Chondrocyte (in vitro differentiated cells): ENCODE data around the gene KCNAB3. TPM values are rescaled to one million over a fixed set of nuclear protein-coding genes. Genes with fewer than 3 reads are reported as not detected.
A peak's percentile ranks its signal among the peaks of the same experiment; 100 is the strongest.

Source experiments
- DNase-seq: peaks from one replicate; pipeline ENCODE4 v3.0.0; 2021; ENCODE audit warnings: mixed read lengths, low spot score
- H3K27ac Mint-ChIP-seq: one replicate; pipeline ENCODE4 v1.8.0; 2021; ENCODE audit warnings: mild to moderate bottlenecking, moderate library complexity, mixed read lengths; ENCODE audit not compliant: unreplicated experiment
- H3K27me3 Mint-ChIP-seq: 2 replicates; pipeline ENCODE4 v1.8.0; 2021; ENCODE audit warnings: low read depth, mixed read lengths
- H3K36me3 Mint-ChIP-seq: 2 replicates; pipeline ENCODE4 v1.8.0; 2021; ENCODE audit warnings: low read depth, mixed read lengths
- H3K4me1 Mint-ChIP-seq: 2 replicates; pipeline ENCODE4 v1.8.0; 2021; ENCODE audit warnings: low read depth, mild to moderate bottlenecking, mixed read lengths
- H3K4me3 Mint-ChIP-seq: one replicate; pipeline ENCODE4 v1.8.0; 2021; ENCODE audit warnings: mild to moderate bottlenecking, moderate library complexity, mixed read lengths; ENCODE audit not compliant: unreplicated experiment
- H3K9me3 Mint-ChIP-seq: 2 replicates; pipeline ENCODE4 v1.8.0; 2021; ENCODE audit warnings: low read depth, mixed read lengths
- CTCF ChIP-seq: fragments of 200-600 bp; sonication (generic); IDR thresholded peaks from 2 replicates; pipeline ENCODE4 v1.5.0; 2021; ENCODE audit warnings: antibody characterized with exemption, mild to moderate bottlenecking, moderate library complexity
- total RNA-seq: library from RNA; stranded (reverse); gene quantifications from 3 replicates; pipeline ENCODE4 v1.2.1, GENCODE V29; 2021

The KCNAB3 gene
- total RNA-seq, 1 donor from 2014 or later, result 2.3 TPM

- peak overlapping the region; percentile 27 for H3K27ac Mint-ChIP-seq
- no peak overlapping the region for H3K4me3 Mint-ChIP-seq
- no peaks in the 10 kb centered on the region for H3K27me3 Mint-ChIP-seq
- H3K4me1 Mint-ChIP-seq, result no peaks in the 10 kb centered on the region
- no peak for DNase-seq
- H3K9me3 Mint-ChIP-seq, result no peaks in the 10 kb centered on the region
- no peak for TF ChIP-seq CTCF
- peaks cover 70% of the 10 kb centered on the region for H3K36me3 Mint-ChIP-seq
These were observed 26.2 kb downstream of the KCNAB3 start for GRCh38 chr17:7903154-7904103.

- no peaks in the 10 kb centered on the region for H3K4me1 Mint-ChIP-seq
- DNase-seq, result no peak
- no peak overlapping the region for H3K4me3 Mint-ChIP-seq
- no peaks in the 10 kb centered on the region for H3K27me3 Mint-ChIP-seq
- peak; percentile 67 for TF ChIP-seq CTCF
- H3K36me3 Mint-ChIP-seq, result peaks cover 64% of the 10 kb centered on the region
- no peaks in the 10 kb centered on the region for H3K9me3 Mint-ChIP-seq
- peak overlapping the region; percentile 23 for H3K27ac Mint-ChIP-seq
These were observed 31.9 kb downstream of the KCNAB3 start for GRCh38 chr17:7897773-7898172.

- TF ChIP-seq CTCF, result no peak
- no peaks in the 10 kb centered on the region for H3K27me3 Mint-ChIP-seq
- H3K27ac Mint-ChIP-seq, result no peak overlapping the region
- H3K4me3 Mint-ChIP-seq, result no peak overlapping the region
- DNase-seq, result no peak
- no peaks in the 10 kb centered on the region for H3K4me1 Mint-ChIP-seq
- no peaks in the 10 kb centered on the region for H3K9me3 Mint-ChIP-seq
- H3K36me3 Mint-ChIP-seq, result peaks cover 60% of the 10 kb centered on the region
These were observed 32.6 kb downstream of the KCNAB3 start for GRCh38 chr17:7897090-7897489.

- Mint-ChIP-seq H3K27me3 (no peaks in the 10 kb centered on the region), H3K9me3 (no peaks in the 10 kb centered on the region), H3K4me3 (no peak overlapping the region), H3K36me3 (peaks cover 53% of the 10 kb centered on the region), H3K27ac (no peak overlapping the region), H3K4me1 (no peaks in the 10 kb centered on the region)
- DNase-seq, result no peak
- no peak for TF ChIP-seq CTCF
These were observed 34.8 kb downstream of the KCNAB3 start for GRCh38 chr17:7894866-7895265.

- H3K4me3 Mint-ChIP-seq, result no peak overlapping the region
- no peak overlapping the region for H3K27ac Mint-ChIP-seq
- TF ChIP-seq CTCF, result no peak
- H3K9me3 Mint-ChIP-seq, result no peaks in the 10 kb centered on the region
- H3K36me3 Mint-ChIP-seq, result peaks cover 48% of the 10 kb centered on the region
- H3K27me3 Mint-ChIP-seq, result no peaks in the 10 kb centered on the region
- DNase-seq, result no peak
- no peaks in the 10 kb centered on the region for H3K4me1 Mint-ChIP-seq
These were observed 35.4 kb downstream of the KCNAB3 start for GRCh38 chr17:7894226-7894625.
